Esophagus muscularis mucosa (tissue), 4 donors: ENCODE data around the gene STK24. TPM values are rescaled to one million over a fixed set of nuclear protein-coding genes. Genes with fewer than 3 reads are reported as not detected.
A peak's percentile ranks its signal among the peaks of the same experiment; 100 is the strongest.

ENCODE experiments used
- DNase-seq: peaks from one replicate; pipeline ENCODE4 v3.0.0-alpha.2; 2017; ENCODE audit errors: extremely low spot score
- H3K27ac ChIP-seq, 4 donors: fragments of 200-600 bp; sonication (generic); replicated peaks in 1 of 4; 1 replicate in 3 of 4; 2 replicates in 1 of 4; pipeline ENCODE4 v1.5.1; 2016 to 2019; ENCODE audit warnings: mild to moderate bottlenecking in 1 of 4
- H3K27me3 ChIP-seq, 4 donors: fragments of 200-600 bp; sonication (generic); one replicate each; pipeline versions ENCODE4 v1.5.1 to v1.6.0; 2016 to 2019
- H3K36me3 ChIP-seq, 4 donors: fragments of 200-600 bp; sonication (generic); one replicate each; pipeline ENCODE4 v1.5.1; 2016 to 2019
- H3K4me1 ChIP-seq, 4 donors: fragments of 200-600 bp; sonication (generic); one replicate each; pipeline ENCODE4 v1.5.1; 2016 to 2019
- H3K4me3 ChIP-seq, 4 donors: fragments of 200-600 bp; sonication (generic); 1 replicate in 2 of 4; 2 replicates in 2 of 4; pipeline ENCODE4 v1.5.1; 2016 to 2019; ENCODE audit warnings: mild to moderate bottlenecking in 4 of 4, moderate library complexity in 1 of 4
- H3K9me3 ChIP-seq, 4 donors: fragments of 200-600 bp; sonication (generic); 1 replicate in 3 of 4; 2 replicates in 1 of 4; pipeline ENCODE4 v1.5.1; 2016 to 2019
- CTCF ChIP-seq, 3 experiments: fragments of 200-600 bp in 2 of 3; fragments of 450-650 bp in 1 of 3; sonication (generic) in 2 of 3; IDR thresholded peaks; one replicate each; pipeline ENCODE4 v1.5.1; 2017 to 2019; ENCODE audit warnings: antibody characterized with exemption in 3 of 3, mild to moderate bottlenecking in 2 of 3, moderate library complexity in 1 of 3
- EP300 ChIP-seq: sonication (generic); formaldehyde crosslinking; IDR thresholded peaks from one replicate; pipeline ENCODE4 v1.6.1; 2017; ENCODE audit warnings: antibody characterized with exemption
- POLR2A ChIP-seq: fragments of 450-650 bp; IDR thresholded peaks from one replicate; pipeline ENCODE4 v1.6.1; 2017; ENCODE audit warnings: antibody characterized with exemption, moderate library complexity, mild to moderate bottlenecking, low read depth
- POLR2AphosphoS5 ChIP-seq, 2 donors: sonication (generic); formaldehyde crosslinking; IDR thresholded peaks; one replicate each; pipeline ENCODE4 v1.6.1; 2017; ENCODE audit warnings: antibody characterized with exemption in 2 of 2
- WGBS: methylation state at CpG from one replicate; pipeline ENCODE4 v1.1.5; 2018; 5-methylcytosine and 5-hydroxymethylcytosine counted together
- intact Hi-C: fragments of 100-400 bp; cut with DNase I; formaldehyde crosslinking; loops from one replicate; pipeline ENCODE4 v1.15.1; 2023
- total RNA-seq, 4 donors: library from RNA; depleted of rRNA; stranded (reverse); fragments of >200 nt; gene quantifications; one replicate each; pipeline versions ENCODE4 v1.1.0 to v1.2.1, GENCODE V29; 2016

The STK24 gene
- total RNA-seq, 4 donors from 2014 or later: 61.9 to 108 (median 96.7) TPM

- DNase-seq: no peak
- Histone ChIP-seq H3K9me3 (no peaks in the 10 kb centered on the region), H3K4me1 (peaks cover 70 to 91% (median 79%) of the 10 kb centered on the region in 4 donors), H3K4me3 (peak overlapping the region in 3 of 4 donors; percentile 17 to 29 (median 28)), H3K36me3 (peaks cover 0 to 8% (median 0%) of the 10 kb centered on the region in 4 donors), H3K27ac (peak overlapping the region; percentile 65 to 80 (median 74)), H3K27me3 (no peaks in the 10 kb centered on the region)
- TF ChIP-seq CTCF (IDR thresholded peaks at IDR 0.05) (no peak), POLR2A (no peak), POLR2AphosphoS5 (IDR thresholded peaks at IDR 0.05) (peak; percentile 27 to 30), EP300 (no peak)
- 39% methylated on average over 10 of the region's 10 CpGs for WGBS
- intact Hi-C loops: no loop called here
Observed at GRCh38 chr13:98503175-98504028, 73.5 kb downstream of the STK24 start.

- TF ChIP-seq POLR2AphosphoS5 (IDR thresholded peaks at IDR 0.05): no peak
- no peak for TF ChIP-seq POLR2A
- no peak for TF ChIP-seq CTCF (IDR thresholded peaks at IDR 0.05)
- TF ChIP-seq EP300: no peak
- H3K9me3 ChIP-seq: no peaks in the 10 kb centered on the region
- 93% methylated on average over 10 of the region's 10 CpGs for WGBS
- peaks cover 0 to 8% (median 0%) of the 10 kb centered on the region in 4 donors for H3K36me3 ChIP-seq
- intact Hi-C loops: no loop called here
- H3K27ac ChIP-seq: no peak overlapping the region
- DNase-seq: no peak
- no peaks in the 10 kb centered on the region for H3K27me3 ChIP-seq
- peaks cover 65 to 87% (median 77%) of the 10 kb centered on the region in 4 donors for H3K4me1 ChIP-seq
- H3K4me3 ChIP-seq: no peak overlapping the region
Observed at GRCh38 chr13:98500963-98501421, 75.9 kb downstream of the STK24 start.

- Histone ChIP-seq H3K4me1 (peaks cover 31 to 87% (median 76%) of the 10 kb centered on the region in 4 donors), H3K27ac (peak overlapping the region; percentile 68 to 79 (median 72)), H3K36me3 (peaks cover 0 to 8% (median 0%) of the 10 kb centered on the region in 4 donors), H3K4me3 (no peak overlapping the region), H3K9me3 (no peaks in the 10 kb centered on the region), H3K27me3 (no peaks in the 10 kb centered on the region)
- DNase-seq: no peak
- WGBS: 89% methylated on average over 8 of the region's 8 CpGs
- intact Hi-C loops: loop anchor here (5.0 kb wide), 1 partner anchor 80 kb away; the partner anchor contains the start of gene STK24
- TF ChIP-seq POLR2AphosphoS5 (IDR thresholded peaks at IDR 0.05): no peak
- no peak for TF ChIP-seq EP300
- no peak for TF ChIP-seq POLR2A
- TF ChIP-seq CTCF (IDR thresholded peaks at IDR 0.05): no peak
Observed at GRCh38 chr13:98496966-98497365, 79.9 kb downstream of the STK24 start.

- Histone ChIP-seq H3K9me3 (no peaks in the 10 kb centered on the region), H3K36me3 (peaks cover 0 to 8% (median 0%) of the 10 kb centered on the region in 4 donors), H3K27me3 (no peaks in the 10 kb centered on the region), H3K4me1 (peaks cover 26 to 87% (median 77%) of the 10 kb centered on the region in 4 donors), H3K4me3 (peak overlapping the region in 2 of 4 donors; percentile 0 to 19), H3K27ac (peak overlapping the region; percentile 68 to 79 (median 72))
- 48% methylated on average over 3 of the region's 3 CpGs for WGBS
- DNase-seq: no peak
- TF ChIP-seq POLR2AphosphoS5 (IDR thresholded peaks at IDR 0.05) (no peak), CTCF (IDR thresholded peaks at IDR 0.05) (no peak), EP300 (no peak), POLR2A (no peak)
- intact Hi-C loops: loop anchor here (5.0 kb wide), 1 partner anchor 81 kb away; the partner anchor contains the start of gene STK24
Observed at GRCh38 chr13:98496479-98496791, 80.5 kb downstream of the STK24 start.
